NCI-H2227 treated with DMSO at 0.1 percent for 48 hours (cell line): ENCODE results near the gene TMEM273.

Experiments
- DNase-seq: peaks from one replicate; lab custom pipeline; 2025; lab: John Stamatoyannopoulos, UW

TMEM273 gene, protein sequence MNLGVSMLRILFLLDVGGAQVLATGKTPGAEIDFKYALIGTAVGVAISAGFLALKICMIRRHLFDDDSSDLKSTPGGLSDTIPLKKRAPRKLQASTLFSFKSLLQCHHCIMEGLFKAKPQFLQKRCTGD

GRCh38 chr10:49187950-49188761 is at the start of gene TMEM273:
TSS of gene TMEM273 (minus strand) at chr10:49188391. CDS start at chr10:49188336, 55 bp downstream.
- DNase-seq, result no peak

DNA sequence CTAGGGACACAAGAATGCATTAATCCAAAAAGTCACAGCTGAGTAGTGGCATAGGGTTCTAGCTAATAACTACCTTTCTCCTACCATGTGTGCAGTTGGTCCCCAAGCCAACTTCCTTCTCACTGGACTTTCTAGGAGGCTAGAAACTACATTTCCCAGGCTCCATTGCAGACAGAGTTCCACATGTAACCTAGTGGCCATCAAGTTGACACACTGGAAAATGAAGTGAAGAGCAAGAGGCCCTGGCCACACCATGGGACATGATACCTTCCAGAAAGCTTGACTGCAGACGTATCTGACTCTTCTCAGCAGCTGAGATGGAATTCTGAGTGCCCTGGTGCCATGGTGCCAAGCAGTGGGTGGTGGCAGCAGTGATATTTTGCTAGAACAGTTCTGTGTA is 49.8 kb upstream of the TMEM273 start:
- DNase-seq, result no peak

DNA sequence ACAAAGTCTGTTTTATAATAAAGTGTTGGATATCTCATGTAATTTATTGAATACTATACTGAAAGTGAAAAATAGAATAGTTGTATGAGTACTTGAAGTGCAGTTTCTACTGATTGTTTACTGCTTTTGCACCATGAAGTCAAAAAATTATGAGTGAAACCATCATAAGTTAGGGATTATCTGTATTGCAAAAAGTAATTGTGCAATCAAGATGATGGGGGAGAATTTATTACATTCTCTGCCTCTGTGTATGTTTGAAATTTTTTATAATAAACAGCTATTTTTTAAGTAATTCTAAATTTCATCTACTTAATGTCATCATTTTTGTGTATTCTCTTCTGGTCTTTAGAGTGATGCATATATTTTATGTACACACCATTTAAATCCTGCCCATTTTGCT is 47.2 kb upstream of the TMEM273 start:
- no peak for DNase-seq

DNA sequence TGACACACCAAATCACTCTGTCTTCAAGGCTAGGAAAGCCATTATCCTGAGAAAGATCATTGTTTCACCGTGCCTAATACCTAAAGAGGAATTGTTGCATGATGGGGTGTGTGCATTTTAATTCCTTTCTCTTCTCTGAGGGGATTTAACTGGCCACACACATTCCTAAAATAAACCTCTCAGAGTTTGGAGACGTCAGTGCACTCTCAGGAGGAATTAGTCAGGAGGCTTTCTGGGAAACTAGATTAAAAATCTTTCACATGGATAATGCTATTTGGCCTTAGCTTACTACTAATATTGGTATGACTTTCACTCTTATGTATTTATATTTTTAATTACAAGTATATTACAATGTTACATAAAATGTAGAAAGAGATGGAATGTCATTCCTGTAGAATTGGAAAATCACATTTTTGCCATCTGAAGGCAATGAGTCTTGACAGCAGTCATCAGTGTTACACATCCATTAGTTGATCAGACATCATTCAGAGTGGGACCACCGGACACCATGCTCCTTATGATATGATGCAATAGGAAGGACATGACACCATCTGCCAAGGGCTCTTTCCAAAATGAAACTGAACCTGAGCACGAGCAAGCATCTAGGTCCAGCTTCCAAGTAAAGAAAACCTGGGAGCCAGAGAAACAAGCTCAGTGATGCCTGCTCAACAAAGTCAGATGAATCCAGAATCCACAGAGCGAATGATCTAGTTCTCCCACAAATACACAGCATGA is 43.1 kb upstream of the TMEM273 start:
- DNase-seq, result no peak

DNA sequence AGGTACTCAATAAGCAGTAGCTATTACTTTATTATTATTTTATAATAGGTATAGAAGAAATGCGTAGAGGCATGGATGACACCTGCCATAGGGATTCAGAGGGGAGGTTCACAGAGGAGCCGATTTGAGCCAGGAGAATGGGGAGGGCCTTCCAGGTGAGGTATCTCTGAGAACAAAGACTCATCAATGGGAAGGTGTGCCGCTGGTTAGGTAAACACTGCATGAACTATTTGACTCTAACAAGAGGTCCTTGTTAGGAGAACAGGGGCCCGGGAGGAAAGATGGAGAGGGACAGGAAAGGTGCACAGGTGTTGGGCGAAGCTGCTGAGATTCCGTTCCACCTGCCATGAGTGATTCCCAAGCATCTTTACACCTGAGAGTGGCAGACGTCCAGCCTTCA is 41.8 kb upstream of the TMEM273 start:
- no peak for DNase-seq

DNA sequence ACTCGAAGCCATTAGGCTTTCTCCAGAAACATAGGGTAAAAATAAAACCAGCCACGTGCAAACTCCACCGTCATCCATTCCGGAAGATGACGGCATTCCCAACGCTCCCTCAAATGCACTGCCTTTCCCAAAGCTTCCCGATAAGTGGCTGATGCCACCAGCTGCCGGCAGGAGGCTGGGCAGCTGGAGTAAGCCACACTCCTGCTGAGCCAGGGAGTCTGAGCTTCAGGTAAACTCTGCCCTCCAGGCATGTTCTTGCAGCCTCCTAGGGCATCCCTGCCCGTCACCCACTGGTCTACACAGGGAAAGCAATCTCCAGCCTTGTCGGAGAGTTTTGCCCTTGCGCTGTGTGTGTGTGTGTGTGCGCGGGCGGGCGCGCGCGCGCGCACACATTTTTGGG is 40.5 kb upstream of the TMEM273 start:
- DNase-seq, result no peak

GRCh38 chr10:49227406-49227805 is 39.2 kb upstream of the TMEM273 start:
- DNase-seq, result no peak

- no peak for DNase-seq
Observed at GRCh38 chr10:49226594-49226993, 38.4 kb upstream of the TMEM273 start.

DNA sequence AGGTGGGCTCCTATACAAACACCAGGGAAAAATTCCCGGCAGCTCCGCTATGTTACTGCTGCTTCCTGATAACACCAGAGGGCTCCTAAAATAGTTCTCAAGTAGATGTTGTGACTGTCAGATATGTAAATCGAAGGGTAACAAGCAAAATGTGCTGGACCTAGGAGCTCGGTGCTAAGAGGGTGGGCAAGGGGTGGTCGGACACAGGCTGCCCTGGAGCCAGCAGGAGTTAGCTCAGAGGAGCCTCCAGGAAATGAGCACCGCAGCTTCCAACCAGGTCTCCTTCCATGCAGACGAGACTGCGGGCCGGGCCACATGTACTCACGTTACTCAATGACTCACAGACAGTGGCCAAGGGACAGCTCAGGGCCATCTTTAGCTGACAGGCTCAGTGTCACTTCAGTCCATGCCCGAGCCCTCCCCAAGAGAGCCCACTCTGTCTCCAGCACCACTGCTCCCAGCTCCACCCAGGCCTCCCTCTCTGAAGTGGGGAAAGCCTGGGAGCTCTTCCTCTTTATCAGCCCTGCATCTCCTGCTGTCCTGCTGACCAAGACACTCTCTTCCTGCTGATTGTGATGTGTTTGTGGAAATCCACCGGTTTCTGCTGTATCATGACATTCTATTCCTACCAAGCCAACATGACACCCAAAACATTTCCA is 37.2 kb upstream of the TMEM273 start:
- DNase-seq, result no peak

GRCh38 chr10:49223205-49223604 is 35.0 kb upstream of the TMEM273 start:
- DNase-seq, result no peak

DNA sequence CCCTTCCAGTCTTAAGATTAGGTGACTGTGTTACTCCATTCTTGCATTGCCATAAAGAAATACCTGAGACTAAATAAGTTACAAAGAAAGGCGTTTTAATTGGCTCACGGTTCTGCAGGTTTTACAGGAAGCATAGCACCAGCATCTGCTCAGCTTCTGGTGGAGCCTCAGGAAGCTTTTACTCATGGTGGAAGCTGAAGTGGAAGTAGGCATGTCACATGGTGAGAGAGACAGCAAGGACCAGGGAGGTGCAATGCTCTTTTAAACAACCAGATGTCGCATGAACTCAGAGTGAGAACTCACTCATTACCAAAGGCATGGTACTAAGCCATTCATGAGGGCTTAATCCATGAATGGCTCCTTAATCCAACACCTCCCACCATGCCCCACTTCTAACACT is 34.0 kb upstream of the TMEM273 start:
- DNase-seq, result no peak

DNA sequence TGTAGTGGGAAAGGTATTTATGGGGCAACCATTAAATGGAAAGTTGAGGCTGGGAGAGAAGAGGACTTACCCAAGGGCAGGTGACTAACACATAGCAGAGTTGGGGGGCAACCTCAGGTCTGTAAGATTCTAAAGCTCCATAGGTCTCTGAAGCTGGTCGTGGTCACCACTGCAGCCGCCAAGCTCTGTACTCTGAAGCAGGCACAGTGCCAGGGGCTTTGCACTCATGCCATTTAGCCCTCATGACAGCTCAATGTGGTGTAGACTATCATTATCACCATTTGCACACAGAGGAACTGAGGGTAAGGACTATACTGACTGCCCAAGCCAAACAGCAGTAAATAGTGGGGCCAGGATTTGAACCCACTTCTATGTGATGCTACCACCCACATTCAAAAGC is 32.5 kb upstream of the TMEM273 start:
- DNase-seq, result no peak

GRCh38 chr10:49220031-49220430 is 31.8 kb upstream of the TMEM273 start:
- DNase-seq, result no peak

DNA sequence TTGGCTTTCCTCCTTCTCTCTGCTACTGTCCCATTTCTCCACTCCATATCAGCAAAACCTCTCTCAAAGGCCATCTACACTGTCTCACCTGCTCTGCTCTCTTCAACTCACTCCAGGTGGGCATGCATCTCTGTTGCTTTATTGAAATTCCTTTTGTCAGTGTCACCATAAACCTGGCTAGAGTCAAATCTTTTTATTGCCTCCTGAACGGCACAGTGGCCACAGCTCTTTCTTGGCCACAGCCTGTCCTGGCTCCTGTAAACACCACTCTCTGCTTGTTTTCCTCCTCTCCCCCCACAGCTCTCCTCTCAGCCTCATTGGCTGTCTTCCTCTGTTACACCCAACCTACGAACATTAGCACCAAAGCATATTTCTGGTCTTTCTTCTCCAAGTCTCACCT is 31.1 kb upstream of the TMEM273 start:
- no peak for DNase-seq

DNA sequence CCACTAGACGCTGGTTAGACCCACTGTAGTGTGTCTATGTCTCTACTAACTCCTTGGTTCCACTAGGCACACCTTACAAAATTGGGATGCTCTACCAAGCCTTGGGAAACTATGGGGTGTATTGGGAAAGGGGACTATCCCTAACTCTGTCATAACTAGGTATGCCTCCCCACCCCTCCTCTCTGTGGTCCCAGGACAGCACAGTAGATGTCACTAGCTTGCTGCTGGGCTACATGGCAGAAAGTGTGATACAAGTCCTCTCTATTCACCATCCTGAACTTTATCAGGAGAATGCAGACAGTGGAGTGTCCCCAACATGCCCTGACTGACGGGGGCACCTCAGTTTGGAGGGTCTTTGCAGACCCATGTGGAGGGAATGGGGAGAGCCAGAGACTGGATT is 30.3 kb upstream of the TMEM273 start:
- no peak for DNase-seq

DNA sequence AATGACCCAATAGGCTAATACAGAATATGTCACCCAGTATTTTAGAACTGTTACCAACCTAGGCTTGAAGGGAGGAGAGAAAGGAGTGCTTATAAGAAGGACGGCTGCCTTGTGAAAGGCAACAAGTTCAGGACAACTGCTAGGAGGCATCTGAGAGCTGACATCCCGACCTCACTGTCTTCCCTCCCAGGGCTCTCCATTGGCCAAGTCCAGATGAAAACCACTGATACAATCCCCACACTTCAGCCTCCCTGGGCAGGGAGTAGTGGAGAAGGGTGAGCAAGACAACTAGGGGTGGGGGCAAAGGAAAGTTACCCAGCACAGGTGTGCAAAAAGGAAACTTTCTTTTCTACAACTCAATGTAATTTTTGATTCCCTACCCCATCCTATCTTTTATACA is 29.5 kb upstream of the TMEM273 start:
- DNase-seq, result no peak

GRCh38 chr10:49213211-49213610 is 25.0 kb upstream of the TMEM273 start:
- no peak for DNase-seq

DNA sequence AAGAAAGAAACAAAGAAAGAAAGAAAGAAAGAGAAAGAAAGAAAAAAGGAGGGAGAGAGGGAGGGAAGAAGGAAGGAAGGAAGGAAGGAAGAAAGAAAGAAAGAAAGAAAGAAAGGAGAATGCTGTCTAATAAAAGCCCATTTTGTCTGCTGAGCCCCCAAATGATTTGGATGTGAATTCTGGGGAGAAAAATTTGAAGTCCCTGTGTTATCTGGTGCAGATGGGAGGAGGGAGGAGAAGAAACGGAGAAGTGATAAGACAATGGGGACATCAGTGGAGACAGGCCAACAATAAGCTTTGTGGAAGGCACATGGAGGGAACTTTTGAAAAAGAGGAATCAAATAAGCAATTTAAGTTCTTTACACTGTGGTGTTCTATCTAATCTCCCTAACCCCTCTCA is 24.6 kb upstream of the TMEM273 start:
- no peak for DNase-seq

GRCh38 chr10:49212076-49212475 is 23.9 kb upstream of the TMEM273 start:
- DNase-seq, result no peak

- DNase-seq, result no peak
Observed at GRCh38 chr10:49208996-49209395, 20.8 kb upstream of the TMEM273 start.

DNA sequence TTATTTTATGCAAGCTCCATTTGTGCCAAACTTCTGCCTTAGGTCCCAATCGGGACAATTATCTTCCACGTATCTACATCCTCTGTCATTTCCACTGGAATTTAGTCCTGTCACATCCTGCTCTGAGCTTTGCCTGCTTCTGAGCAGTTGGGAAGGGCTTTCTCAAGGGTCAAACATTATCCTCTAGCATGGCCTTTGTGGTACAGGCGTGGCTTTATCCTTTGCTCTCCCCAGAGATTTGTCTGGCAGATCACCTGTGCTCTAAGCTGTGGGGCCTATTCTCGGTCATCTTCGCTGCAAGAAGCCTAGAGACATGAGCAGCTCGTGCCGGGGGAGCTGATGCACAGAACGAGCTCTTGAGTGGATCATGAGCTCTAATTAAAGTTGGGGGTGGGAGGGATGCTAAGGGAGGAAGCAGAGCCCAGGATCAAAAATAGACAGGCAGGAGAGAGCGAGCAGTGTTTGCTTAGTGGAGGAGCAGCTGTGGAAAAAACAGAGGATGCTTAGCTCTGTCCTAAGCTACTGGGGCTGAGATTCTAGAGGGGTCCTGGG is 19.8 kb upstream of the TMEM273 start:
- DNase-seq, result peak; percentile 55

DNA sequence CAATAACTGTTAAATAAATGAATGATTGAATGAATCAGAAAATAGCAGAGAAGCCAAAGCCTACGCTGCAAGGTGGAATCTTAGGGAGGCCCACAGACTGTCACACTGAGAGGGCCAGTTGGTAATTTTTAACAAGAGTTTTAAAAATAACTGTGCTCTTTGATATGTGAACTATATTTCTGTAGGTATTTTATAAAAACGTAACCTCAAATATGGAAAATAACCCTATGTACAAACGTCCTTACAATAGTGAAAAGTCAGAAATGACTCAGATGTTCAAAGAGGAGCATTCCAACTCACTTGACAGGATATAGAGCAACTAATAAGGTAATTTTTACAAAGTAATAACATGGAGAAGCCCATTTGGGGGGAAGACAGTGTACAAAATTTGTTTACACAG is 18.9 kb upstream of the TMEM273 start:
- DNase-seq, result no peak
